HAP-1 (cell line): Measurements from ENCODE around the gene PELI1.

ENCODE experiments used
- DNase-seq, 2 experiments: peaks; one replicate each; pipeline ENCODE4 v3.0.0-alpha.2; 2016 to 2020; ENCODE audit warnings: low spot score in 2 of 2
- H3K27me3 ChIP-seq: fragments of 250-450 bp; sonication (Bioruptor Pico); 2 replicates; pipeline ENCODE4 v1.5.1; 2020; ENCODE audit warnings: low read depth, mild to moderate bottlenecking, moderate library complexity
- H3K36me3 ChIP-seq: fragments of 250-450 bp; sonication (Bioruptor Pico); replicated peaks from 2 replicates; pipeline ENCODE4 v1.5.1; 2020; ENCODE audit warnings: mild to moderate bottlenecking
- H3K4me1 ChIP-seq: fragments of 250-450 bp; sonication (Bioruptor Pico); 2 replicates; pipeline ENCODE4 v1.5.1; 2020; ENCODE audit warnings: mild to moderate bottlenecking
- H3K4me3 ChIP-seq: fragments of 250-450 bp; sonication (Bioruptor Pico); 2 replicates; pipeline ENCODE4 v1.5.1; 2020; ENCODE audit warnings: mild to moderate bottlenecking, moderate library complexity
- H3K9me3 ChIP-seq: fragments of 250-450 bp; sonication (Bioruptor Pico); 2 replicates; pipeline ENCODE4 v1.5.1; 2020; ENCODE audit warnings: mild to moderate bottlenecking, moderate library complexity
- in situ Hi-C: fragments of 300-500 bp; cut with MboI; formaldehyde crosslinking; loops from 3 replicates; pipeline ENCODE4 v1.14.3; 2020; ENCODE audit warnings: low sequenced_read_pairs, inconsistent platforms, mixed read lengths

PELI1 gene

DNA sequence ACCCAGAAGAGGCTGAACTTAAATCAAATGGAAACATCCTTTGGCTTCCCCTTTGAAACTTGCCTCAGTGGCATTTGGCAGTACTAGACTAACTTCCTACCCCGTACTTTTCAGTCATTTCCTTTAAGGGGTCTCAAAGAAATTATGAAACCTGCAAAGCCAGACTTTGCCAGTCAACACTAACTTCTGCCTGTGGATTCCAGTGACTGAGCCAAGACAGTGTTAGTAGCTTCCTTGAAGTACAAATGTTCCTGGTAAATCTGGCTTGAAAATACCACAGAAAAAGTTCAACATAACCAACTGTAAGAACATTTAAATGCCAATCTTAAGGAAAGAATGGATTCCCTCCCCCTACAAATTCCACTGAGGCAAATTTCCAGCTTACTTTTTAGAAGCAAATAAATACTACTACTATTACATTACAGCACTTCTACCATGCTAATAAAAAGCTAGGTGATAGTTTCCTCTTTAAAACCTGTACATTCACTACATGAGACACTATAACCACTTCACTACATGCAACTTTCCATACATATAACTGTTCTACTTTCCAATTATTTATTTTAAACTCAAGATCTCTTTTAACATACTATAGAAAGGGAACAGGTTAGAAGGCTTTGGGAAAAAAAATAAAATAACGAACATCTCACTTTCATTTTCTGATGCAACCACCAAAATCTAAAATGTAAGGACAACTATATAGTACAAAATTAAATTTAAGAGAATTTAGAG lies 2.4 kb downstream of the PELI1 start:
- DNase-seq = no peak
- peak overlapping the region; percentile 83; the same call in 1 of the 2 replicates for H3K4me3 ChIP-seq
- peaks cover 17% of the 10 kb centered on the region for H3K4me1 ChIP-seq
- no peaks in the 10 kb centered on the region for H3K36me3 ChIP-seq
- in situ Hi-C loops = no loop called here
- no peaks in the 10 kb centered on the region; the same call in 1 of the 2 replicates for H3K27me3 ChIP-seq
- H3K9me3 ChIP-seq = no peaks in the 10 kb centered on the region

- H3K36me3 ChIP-seq = no peaks in the 10 kb centered on the region
- no peak overlapping the region for H3K4me3 ChIP-seq
- in situ Hi-C loops = no loop called here
These were observed 3.5 kb downstream of the PELI1 start for GRCh38 chr2:64140665-64141200.

DNA sequence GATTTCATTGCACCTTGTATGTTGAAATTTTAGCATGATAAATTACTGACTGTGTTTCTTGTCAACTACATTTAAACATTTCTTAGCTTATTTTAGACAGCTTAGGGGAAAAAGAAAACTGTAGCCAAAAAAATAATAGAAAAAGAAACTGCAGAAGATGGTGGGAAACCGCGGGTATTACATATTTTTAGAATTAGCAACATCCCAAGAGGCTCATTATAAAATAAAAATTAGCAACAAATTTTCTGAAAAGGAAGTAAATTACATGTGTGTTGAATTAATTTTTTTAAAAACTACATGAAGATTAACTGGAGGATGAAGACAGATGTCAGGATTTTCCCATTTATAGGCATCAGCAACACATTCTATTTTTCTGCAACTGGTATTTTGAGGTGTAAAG lies 4.3 kb downstream of the PELI1 start:
- no peaks in the 10 kb centered on the region for H3K9me3 ChIP-seq
- no peak for DNase-seq
- no peak overlapping the region for H3K4me3 ChIP-seq
- no peaks in the 10 kb centered on the region for H3K36me3 ChIP-seq
- in situ Hi-C loops = no loop called here
- peaks cover 17% of the 10 kb centered on the region for H3K4me1 ChIP-seq
- no peaks in the 10 kb centered on the region for H3K27me3 ChIP-seq

More at GRCh38 chr2:64140665-64141200, 3.5 kb downstream of the PELI1 start:
- Histone ChIP-seq H3K27me3 (no peaks in the 10 kb centered on the region), H3K4me1 (peaks cover 17% of the 10 kb centered on the region), H3K9me3 (no peaks in the 10 kb centered on the region)
- DNase-seq = peak in 1 of 2 experiments; percentile 14

DNA sequence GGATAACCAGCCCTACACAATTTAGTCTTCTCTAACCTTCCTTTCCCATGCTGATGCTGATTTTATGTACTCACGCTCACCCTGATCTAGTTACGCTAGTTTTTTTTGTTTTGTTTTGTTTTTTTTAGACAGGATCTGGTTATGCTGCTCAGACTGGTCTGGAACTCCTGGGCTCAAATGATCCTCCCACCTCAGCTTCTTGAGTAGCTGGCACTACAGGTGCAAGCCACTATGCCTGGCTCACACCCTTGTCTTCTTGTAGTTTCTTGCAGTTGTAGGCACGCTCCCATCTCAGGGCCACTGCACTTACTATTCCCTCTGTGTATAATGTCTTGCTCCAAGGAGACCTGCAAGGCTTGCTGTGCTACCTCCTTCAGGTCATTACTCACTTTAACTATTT lies 6.2 kb downstream of the PELI1 start:
- no peaks in the 10 kb centered on the region for H3K36me3 ChIP-seq
- peaks cover 12% of the 10 kb centered on the region for H3K4me1 ChIP-seq
- no peak overlapping the region for H3K4me3 ChIP-seq
- no peaks in the 10 kb centered on the region for H3K9me3 ChIP-seq
- DNase-seq = no peak
- no peaks in the 10 kb centered on the region for H3K27me3 ChIP-seq
- in situ Hi-C loops = no loop called here

DNA sequence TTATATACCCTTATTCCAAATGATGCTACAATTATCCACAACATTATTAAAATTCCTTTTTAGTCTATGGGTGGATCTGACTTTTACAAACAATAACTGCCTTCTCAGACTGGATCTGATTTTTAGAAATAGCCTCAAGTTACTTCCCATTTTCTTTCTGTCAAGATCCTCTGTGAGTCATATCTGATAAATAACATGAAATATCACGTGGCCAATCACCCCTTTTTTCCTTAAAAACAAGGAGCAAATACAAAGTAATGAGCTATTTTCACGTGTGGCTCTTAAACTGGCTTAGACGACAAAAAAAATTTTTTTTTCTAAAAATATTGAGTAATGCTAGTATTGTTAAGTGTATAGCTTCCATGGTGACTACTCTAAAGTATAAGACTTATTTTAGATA lies 6.7 kb downstream of the PELI1 start:
- no peak for DNase-seq
- H3K9me3 ChIP-seq = no peaks in the 10 kb centered on the region
- no peaks in the 10 kb centered on the region for H3K27me3 ChIP-seq
- peaks cover 12% of the 10 kb centered on the region for H3K4me1 ChIP-seq
- H3K36me3 ChIP-seq = no peaks in the 10 kb centered on the region
- in situ Hi-C loops = no loop called here
- no peak overlapping the region for H3K4me3 ChIP-seq

- Histone ChIP-seq H3K4me3 (no peak overlapping the region), H3K36me3 (no peaks in the 10 kb centered on the region), H3K27me3 (no peaks in the 10 kb centered on the region), H3K9me3 (no peaks in the 10 kb centered on the region), H3K4me1 (no peaks in the 10 kb centered on the region; the same call in 1 of the 2 replicates)
- in situ Hi-C loops = no loop called here
- no peak for DNase-seq
These were observed 8.8 kb downstream of the PELI1 start for GRCh38 chr2:64135421-64135820.

- H3K4me1 ChIP-seq = no peaks in the 10 kb centered on the region; the same call in 1 of the 2 replicates
- DNase-seq = no peak
These were observed 9.4 kb downstream of the PELI1 start for GRCh38 chr2:64134813-64135212.

GRCh38 chr2:64133828-64134227 lies 10.4 kb downstream of the PELI1 start:
- Histone ChIP-seq H3K9me3 (no peaks in the 10 kb centered on the region), H3K4me3 (no peak overlapping the region), H3K27me3 (no peaks in the 10 kb centered on the region), H3K36me3 (no peaks in the 10 kb centered on the region), H3K4me1 (peaks cover 7% of the 10 kb centered on the region)
- no peak for DNase-seq
- in situ Hi-C loops = no loop called here

More at GRCh38 chr2:64134813-64135212, 9.4 kb downstream of the PELI1 start:
- Histone ChIP-seq H3K9me3 (no peaks in the 10 kb centered on the region), H3K36me3 (no peaks in the 10 kb centered on the region), H3K27me3 (no peaks in the 10 kb centered on the region), H3K4me3 (no peak overlapping the region)
- in situ Hi-C loops = no loop called here

DNA sequence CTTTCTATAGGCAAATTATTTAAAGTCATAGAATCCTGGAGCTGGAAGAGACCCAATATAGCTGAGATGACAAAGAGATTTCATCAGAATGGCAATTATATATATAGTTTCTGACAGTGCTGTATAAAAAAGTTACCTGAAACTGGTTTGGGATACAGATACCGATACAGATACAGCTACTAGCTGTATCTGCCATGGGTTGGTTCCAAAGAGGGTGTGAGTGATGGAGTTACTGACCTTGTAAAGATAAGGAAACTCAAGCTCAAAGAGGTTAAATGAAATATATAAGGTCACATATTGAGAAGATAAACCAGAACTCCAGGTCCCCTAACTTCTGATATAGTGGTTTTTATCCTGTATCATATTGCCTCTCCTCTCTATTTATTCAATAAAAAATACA lies 10.9 kb downstream of the PELI1 start:
- Histone ChIP-seq H3K36me3 (no peaks in the 10 kb centered on the region), H3K9me3 (no peaks in the 10 kb centered on the region), H3K27me3 (no peaks in the 10 kb centered on the region), H3K4me1 (peaks cover 9% of the 10 kb centered on the region), H3K4me3 (no peak overlapping the region)
- in situ Hi-C loops = no loop called here
- no peak for DNase-seq

DNA sequence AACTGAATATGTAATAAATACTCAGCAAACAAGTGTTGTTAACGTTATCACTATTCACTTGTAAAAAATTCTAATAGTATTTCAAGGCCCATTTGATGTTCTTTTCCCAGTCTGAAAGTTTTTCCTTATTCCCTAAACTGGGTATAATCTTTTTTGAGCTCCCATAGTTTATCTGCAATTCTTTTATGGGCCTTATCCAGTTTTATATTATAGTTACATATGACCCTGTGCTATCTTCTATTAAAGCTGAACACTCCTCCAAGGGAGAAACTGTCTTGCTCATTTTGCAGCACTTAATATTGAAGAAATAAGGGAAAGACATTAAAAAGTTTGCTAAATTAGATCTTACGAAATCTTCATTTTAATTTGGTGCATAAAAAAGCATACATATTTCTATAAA lies 13.9 kb downstream of the PELI1 start:
- in situ Hi-C loops = no loop called here
- no peak for DNase-seq
- Histone ChIP-seq H3K9me3 (no peaks in the 10 kb centered on the region), H3K27me3 (no peaks in the 10 kb centered on the region), H3K4me1 (peaks cover 12% of the 10 kb centered on the region), H3K4me3 (no peak overlapping the region), H3K36me3 (no peaks in the 10 kb centered on the region)

DNA sequence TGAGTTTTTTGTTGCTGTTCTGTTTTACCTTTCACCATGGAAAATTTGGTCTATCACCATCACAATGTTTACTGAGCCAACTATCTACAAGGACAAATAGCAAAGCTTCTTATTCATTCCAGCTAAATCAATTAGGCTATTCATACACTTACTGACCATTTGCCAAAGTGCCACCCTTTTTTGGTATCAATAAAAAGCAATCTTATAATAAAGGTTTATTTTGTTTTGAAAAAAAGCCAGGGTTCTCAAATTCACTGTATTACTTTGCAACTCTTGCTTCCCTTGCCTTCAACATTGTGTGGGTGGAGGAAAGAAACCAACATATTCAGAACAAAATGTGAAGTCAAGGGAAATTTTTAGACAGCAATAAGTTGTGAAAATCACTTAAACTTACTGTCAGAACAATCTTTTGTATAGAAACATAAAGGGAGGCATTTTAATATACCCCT lies 15.3 kb downstream of the PELI1 start:
- Histone ChIP-seq H3K27me3 (no peaks in the 10 kb centered on the region), H3K4me1 (peaks cover 12% of the 10 kb centered on the region), H3K36me3 (no peaks in the 10 kb centered on the region), H3K4me3 (no peak overlapping the region), H3K9me3 (no peaks in the 10 kb centered on the region)
- in situ Hi-C loops = no loop called here
- no peak for DNase-seq

DNA sequence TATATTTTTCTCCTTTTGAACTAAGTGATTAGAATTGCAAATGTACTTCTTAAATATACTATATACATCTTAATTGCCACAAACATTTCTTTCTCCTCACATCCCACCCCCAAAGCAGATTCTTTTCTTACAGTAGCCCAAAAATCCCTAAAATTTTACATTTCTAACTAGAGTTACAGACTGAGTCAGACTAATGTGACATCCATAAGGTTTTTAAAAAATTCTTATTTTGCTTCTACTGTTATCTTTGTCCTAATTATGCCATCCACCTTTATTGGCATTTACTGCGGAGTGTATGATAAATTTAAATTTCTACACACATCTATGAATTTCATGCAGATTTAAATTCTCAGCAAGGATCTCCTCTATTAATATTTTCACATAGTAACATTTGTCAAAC lies 15.8 kb downstream of the PELI1 start:
- H3K9me3 ChIP-seq = no peaks in the 10 kb centered on the region
- H3K36me3 ChIP-seq = no peaks in the 10 kb centered on the region

DNA sequence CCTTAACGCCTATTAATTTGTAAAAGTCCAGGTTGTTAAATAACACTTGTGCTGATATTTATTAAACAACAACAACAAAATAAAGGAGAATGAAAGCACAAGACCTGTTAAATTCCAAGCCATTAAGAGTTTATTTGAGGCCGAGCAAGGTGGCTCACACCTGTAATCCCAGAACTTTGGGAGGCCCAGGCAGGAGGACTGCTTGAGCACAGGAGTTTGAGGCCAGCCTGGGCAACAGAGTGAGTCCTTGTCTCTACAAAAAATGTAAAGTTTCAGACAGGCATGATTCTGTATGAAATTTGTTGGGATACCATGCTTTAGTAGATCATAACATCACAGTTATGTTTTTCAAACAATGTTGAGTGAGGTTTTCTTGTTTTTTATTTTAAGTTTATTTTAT lies 17.1 kb downstream of the PELI1 start:
- H3K4me1 ChIP-seq = peaks cover 12% of the 10 kb centered on the region

More for the DNA sequence above, 15.8 kb downstream of the PELI1 start:
- Histone ChIP-seq H3K4me3 (no peak overlapping the region), H3K4me1 (peaks cover 12% of the 10 kb centered on the region), H3K27me3 (no peaks in the 10 kb centered on the region)
- no peak for DNase-seq
- in situ Hi-C loops = no loop called here

DNA sequence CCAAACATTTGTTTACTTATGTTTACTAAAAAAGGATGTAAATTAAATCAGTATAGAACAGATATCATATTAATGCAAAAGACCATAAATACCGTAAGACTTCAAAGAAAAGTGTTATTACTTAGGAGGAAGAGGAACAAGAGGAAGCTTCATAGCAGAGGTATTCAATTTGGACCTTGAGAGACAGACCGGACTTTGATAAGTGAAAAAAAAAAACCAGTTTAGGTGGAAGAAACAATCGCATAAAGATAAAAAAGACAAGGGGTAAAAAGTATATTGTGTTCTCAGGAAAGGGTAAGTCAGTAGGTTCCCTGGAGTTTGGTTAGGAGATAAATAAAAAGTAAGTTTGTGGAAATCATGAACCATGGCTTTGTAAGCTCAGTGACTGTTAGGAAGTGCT lies 17.6 kb downstream of the PELI1 start:
- Histone ChIP-seq H3K27me3 (no peaks in the 10 kb centered on the region), H3K4me3 (no peak overlapping the region), H3K4me1 (peaks cover 12% of the 10 kb centered on the region), H3K36me3 (no peaks in the 10 kb centered on the region), H3K9me3 (no peaks in the 10 kb centered on the region)
- no peak for DNase-seq
- in situ Hi-C loops = no loop called here

More for the DNA sequence above, 17.1 kb downstream of the PELI1 start:
- no peak overlapping the region for H3K4me3 ChIP-seq
- H3K36me3 ChIP-seq = no peaks in the 10 kb centered on the region
- H3K27me3 ChIP-seq = no peaks in the 10 kb centered on the region
- no peak for DNase-seq
- in situ Hi-C loops = no loop called here
- H3K9me3 ChIP-seq = no peaks in the 10 kb centered on the region
